ENCODE results near the gene BRME1. TPM values are rescaled to one million over a fixed set of nuclear protein-coding genes. Genes with fewer than 3 reads are reported as not detected.

BRME1 gene
- total RNA-seq, 1 experiment from 2014 or later, result 1.7 TPM

GRCh38 chr19:13833330-13834243 lies 72.3 kb downstream of the BRME1 start:
- Histone ChIP-seq H4K20me1 (ENCODE audit: insufficient read depth) (peaks cover 4% of the 10 kb centered on the region), H3K9ac (ENCODE audit: low read length) (peak overlapping the region; percentile 50), H3K9me3 (ENCODE audit: control insufficient read depth in 1 of 2, insufficient read depth in 1 of 2, low read depth in 1 of 2, low read length in 2 of 2) (no peaks in the 10 kb centered on the region), H3K9me2 (ENCODE audit: insufficient read depth) (no peaks in the 10 kb centered on the region), H3K4me2 (ENCODE audit: low read length) (peak overlapping the region; percentile 63), H3K4me3 (replicated peaks in 1 of 2; ENCODE audit: low read depth in 1 of 2, low read length in 2 of 2) (peak overlapping the region in 1 of 2 experiments; percentile 5; a peak in 2 of 4 replicates), H3K36me3 (ENCODE audit: control insufficient read depth in 1 of 2, insufficient read depth in 2 of 2, low read length in 2 of 2) (peaks cover 3 to 26% of the 10 kb centered on the region in 2 experiments; a peak in 2 of 4 replicates), H3K4me1 (ENCODE audit: control insufficient read depth in 1 of 2, insufficient read depth in 2 of 2, low read length in 2 of 2) (peaks cover 37 to 55% of the 10 kb centered on the region in 2 experiments), H2AFZ (ENCODE audit: low read depth, low read length, poor library complexity, severe bottlenecking) (no peak overlapping the region), H3K79me2 (ENCODE audit: insufficient read depth, low read length) (peaks cover 34% of the 10 kb centered on the region), H3K27ac (ENCODE audit: low read depth, low read length) (peak overlapping the region; percentile 38), H3K27me3 (ENCODE audit: insufficient read depth, low read length) (no peaks in the 10 kb centered on the region)
- ChIA-PET CTCF (interaction anchor here (1.0 to 1.2 kb wide), 3 partner anchors 28 to 52 kb away, joined by 3 to 12 read pairs (median 3); no protein-coding TSS in a partner anchor), POLR2A (interaction anchor here (1.0 to 2.4 kb wide), 4 partner anchors 13 to 28 kb away, joined by 4 to 9 read pairs (median 6); no protein-coding TSS in a partner anchor), RAD21 (ENCODE audit: low non-redundant PET in 1 of 2, low total read pairs in 2 of 2, uncharacterized antibody in 2 of 2, unreplicated experiment in 2 of 2) (interaction anchor here in 1 of 2 experiments (0.8 to 1.0 kb wide), 2 partner anchors 28 to 49 kb away, joined by 3 to 4 read pairs; no protein-coding TSS in a partner anchor)
- DNase-seq (ENCODE audit: low read depth, low spot score), result no peak
- TSS peak; percentile 50 for BruUV-seq (replicated peaks)
- ATAC-seq, result peak; percentile 94
- intact Hi-C loops (cut with micrococcal nuclease), result no loop called here
- TF ChIP-seq ZNF274 (IDR thresholded peaks at IDR 0.05; ENCODE audit: low read depth, low read length) (no peak), EZH2 (IDR thresholded peaks at IDR 0.05) (no peak), TCF7L2 (IDR thresholded peaks at IDR 0.05; ENCODE audit: borderline replicate concordance, extremely low read depth, insufficient read depth, insufficient read length) (no peak), CTCF (IDR thresholded peaks at IDR 0.05 in 2 of 3, conservative IDR thresholded peaks at IDR 0.05 in 1 of 3; ENCODE audit: borderline replicate concordance in 1 of 3, insufficient read depth in 1 of 3, low read depth in 2 of 3, low read length in 2 of 3) (peak in 2 of 3 experiments; percentile 64 to 70; a peak in 5 of 6 replicates), YY1 (IDR thresholded peaks at IDR 0.05; ENCODE audit: extremely low read depth, insufficient replicate concordance, low read depth, low read length) (no peak), POLR2A (IDR thresholded peaks at IDR 0.05; ENCODE audit: borderline replicate concordance, extremely low read depth, insufficient read depth, insufficient read length) (no peak), CBX3 (IDR thresholded peaks at IDR 0.05; ENCODE audit: low read depth) (0 out of 2 replicates have a peak, but pooled peaks have one; percentile 15), SIN3A (IDR thresholded peaks at IDR 0.05; ENCODE audit: low read depth) (no peak; the same call in none of the 2 replicates), POLR2AphosphoS5 (IDR thresholded peaks at IDR 0.05; ENCODE audit: low read depth, low read length) (peak; percentile 95), SP1 (IDR thresholded peaks at IDR 0.05; ENCODE audit: low read depth) (peak; percentile 92), CEBPB (IDR thresholded peaks at IDR 0.05; ENCODE audit: low read depth) (no peak), FOSL1 (IDR thresholded peaks at IDR 0.05; ENCODE audit: low read depth) (no peak; the same call in 1 of the 2 replicates), JUND (IDR thresholded peaks at IDR 0.05) (peak; percentile 63), EZH2phosphoT487 (IDR thresholded peaks at IDR 0.05; ENCODE audit: borderline replicate concordance) (no peak), RAD21 (IDR thresholded peaks at IDR 0.05; ENCODE audit: low read depth) (peak; percentile 60)
- TF ChIP-seq, protein P1, sequence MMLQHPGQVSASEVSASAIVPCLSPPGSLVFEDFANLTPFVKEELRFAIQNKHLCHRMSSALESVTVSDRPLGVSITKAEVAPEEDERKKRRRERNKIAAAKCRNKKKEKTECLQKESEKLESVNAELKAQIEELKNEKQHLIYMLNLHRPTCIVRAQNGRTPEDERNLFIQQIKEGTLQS (IDR thresholded peaks at IDR 0.05), result no peak
- TF ChIP-seq, protein P2, sequence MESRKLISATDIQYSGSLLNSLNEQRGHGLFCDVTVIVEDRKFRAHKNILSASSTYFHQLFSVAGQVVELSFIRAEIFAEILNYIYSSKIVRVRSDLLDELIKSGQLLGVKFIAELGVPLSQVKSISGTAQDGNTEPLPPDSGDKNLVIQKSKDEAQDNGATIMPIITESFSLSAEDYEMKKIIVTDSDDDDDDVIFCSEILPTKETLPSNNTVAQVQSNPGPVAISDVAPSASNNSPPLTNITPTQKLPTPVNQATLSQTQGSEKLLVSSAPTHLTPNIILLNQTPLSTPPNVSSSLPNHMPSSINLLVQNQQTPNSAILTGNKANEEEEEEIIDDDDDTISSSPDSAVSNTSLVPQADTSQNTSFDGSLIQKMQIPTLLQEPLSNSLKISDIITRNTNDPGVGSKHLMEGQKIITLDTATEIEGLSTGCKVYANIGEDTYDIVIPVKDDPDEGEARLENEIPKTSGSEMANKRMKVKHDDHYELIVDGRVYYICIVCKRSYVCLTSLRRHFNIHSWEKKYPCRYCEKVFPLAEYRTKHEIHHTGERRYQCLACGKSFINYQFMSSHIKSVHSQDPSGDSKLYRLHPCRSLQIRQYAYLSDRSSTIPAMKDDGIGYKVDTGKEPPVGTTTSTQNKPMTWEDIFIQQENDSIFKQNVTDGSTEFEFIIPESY (IDR thresholded peaks at IDR 0.05; ENCODE audit: extremely low read depth, insufficient replicate concordance, low read length), result no peak
